OCI-LY1 (cell line): ENCODE data around the gene SH3D19.

Source experiments
- H2AFZ ChIP-seq: fragments of 200-600 bp; sonication (generic), shearing (Covaris generic); 2 replicates; pipeline ENCODE4 v1.6.0; 2014; ENCODE audit warnings: antibody characterized with exemption, mild to moderate bottlenecking, low read length
- H3F3A ChIP-seq: fragments of 200-600 bp; sonication (generic), shearing (Covaris generic); 2 replicates; pipeline ENCODE4 v1.6.0; 2014; ENCODE audit warnings: mild to moderate bottlenecking, antibody characterized with exemption, low read length, moderate library complexity; ENCODE audit not compliant: insufficient read depth
- H3K27ac ChIP-seq: fragments of 200-600 bp; sonication (generic); 2 replicates; pipeline ENCODE4 v1.5.1; 2014; ENCODE audit warnings: low read length, mixed run types, mild to moderate bottlenecking, low read depth; ENCODE audit not compliant: poor library complexity, severe bottlenecking
- H3K27me3 ChIP-seq: fragments of 200-600 bp; sonication (generic); 2 replicates; pipeline ENCODE4 v1.6.0; 2014; ENCODE audit warnings: antibody characterized with exemption, mild to moderate bottlenecking, low read length, moderate library complexity; ENCODE audit not compliant: insufficient read depth
- H3K36me3 ChIP-seq: fragments of 200-600 bp; sonication (generic); 2 replicates; pipeline ENCODE4 v1.6.1; 2014; ENCODE audit warnings: mild to moderate bottlenecking, antibody characterized with exemption, low read length, moderate library complexity, mixed read lengths; ENCODE audit not compliant: insufficient read depth
- H3K4me1 ChIP-seq: fragments of 200-600 bp; sonication (generic); 2 replicates; pipeline ENCODE4 v1.5.1; 2014; ENCODE audit warnings: mild to moderate bottlenecking, low read length, moderate library complexity; ENCODE audit not compliant: insufficient read depth, severe bottlenecking
- H3K4me2 ChIP-seq: fragments of 200-600 bp; sonication (generic), shearing (Covaris generic); 2 replicates; pipeline ENCODE4 v1.6.1; 2014; ENCODE audit warnings: low read length
- H3K4me3 ChIP-seq: fragments of 200-600 bp; sonication (generic); 2 replicates; pipeline ENCODE4 v1.5.1; 2014; ENCODE audit warnings: low read length, low read depth, mild to moderate bottlenecking, mixed read lengths; ENCODE audit not compliant: poor library complexity, severe bottlenecking
- H3K79me2 ChIP-seq: fragments of 200-600 bp; shearing (Covaris generic); 2 replicates; pipeline ENCODE4 v1.6.1; 2016; ENCODE audit warnings: mixed run types, low read length, mixed read lengths; ENCODE audit not compliant: insufficient read depth
- H3K9ac ChIP-seq: fragments of 200-600 bp; sonication (generic), shearing (Covaris generic); 2 replicates; pipeline ENCODE4 v1.6.1; 2014; ENCODE audit warnings: mild to moderate bottlenecking, low read length, mixed read lengths
- H3K9me2 ChIP-seq: fragments of 200-600 bp; sonication (generic), shearing (Covaris generic); 2 replicates; pipeline ENCODE4 v1.6.1; 2014; ENCODE audit warnings: low read depth, mild to moderate bottlenecking, low read length, mixed read lengths
- H3K9me3 ChIP-seq: fragments of 200-600 bp; shearing (Covaris generic); 2 replicates; pipeline ENCODE4 v1.6.1; 2014; ENCODE audit warnings: low read length, mixed read lengths
- H4K20me1 ChIP-seq: fragments of 200-600 bp; sonication (generic), shearing (Covaris generic); 2 replicates; pipeline ENCODE4 v1.6.0; 2016; ENCODE audit warnings: mild to moderate bottlenecking, low read length; ENCODE audit not compliant: insufficient read depth
- EZH2 ChIP-seq: fragments of 200-600 bp; sonication (generic), shearing (Covaris generic); IDR thresholded peaks from 2 replicates; pipeline ENCODE4 v1.8.0; 2017; ENCODE audit warnings: borderline replicate concordance, mixed run types, mild to moderate bottlenecking, antibody characterized with exemption, low read length, moderate library complexity, mixed read lengths
- TF ChIP-seq, protein P1 (sequence below): fragments of 200-600 bp; sonication (generic), shearing (Covaris generic); IDR thresholded peaks from 2 replicates; pipeline ENCODE4 v1.5.1; 2017; ENCODE audit warnings: mild to moderate bottlenecking, antibody characterized with exemption, low read length, moderate library complexity, mixed read lengths

The SH3D19 gene

DNA sequence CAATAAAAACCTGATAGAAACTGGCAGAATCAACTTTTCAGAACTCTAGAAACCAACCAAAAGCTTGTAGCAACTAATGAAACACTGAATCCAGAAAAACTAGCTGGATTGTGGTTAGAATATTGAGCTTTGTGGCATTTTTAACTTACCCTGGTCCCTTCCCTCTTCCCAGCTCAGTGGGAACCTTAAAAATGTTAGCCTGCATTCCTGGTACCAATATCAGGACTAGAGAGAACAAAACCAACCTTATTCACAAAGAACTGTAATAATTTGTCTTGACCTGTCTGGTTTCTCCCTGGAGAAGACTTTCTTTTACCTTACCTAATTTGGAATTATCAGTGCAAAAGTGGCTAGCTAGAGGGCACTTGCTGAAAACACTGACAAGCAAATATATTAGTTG, 21.2 kb downstream of the SH3D19 start:
- Histone ChIP-seq H3K4me3 (no peak overlapping the region), H3K36me3 (no peaks in the 10 kb centered on the region), H3K9ac (no peak overlapping the region), H3K4me1 (no peaks in the 10 kb centered on the region), H2AFZ (no peak overlapping the region), H3K79me2 (no peaks in the 10 kb centered on the region), H3K9me3 (no peaks in the 10 kb centered on the region), H3K9me2 (no peaks in the 10 kb centered on the region), H4K20me1 (no peaks in the 10 kb centered on the region), H3K27me3 (no peaks in the 10 kb centered on the region), H3K4me2 (no peak overlapping the region), H3K27ac (no peak overlapping the region), H3F3A (no peaks in the 10 kb centered on the region)
- no peak for TF ChIP-seq EZH2
- TF ChIP-seq, protein P1, sequence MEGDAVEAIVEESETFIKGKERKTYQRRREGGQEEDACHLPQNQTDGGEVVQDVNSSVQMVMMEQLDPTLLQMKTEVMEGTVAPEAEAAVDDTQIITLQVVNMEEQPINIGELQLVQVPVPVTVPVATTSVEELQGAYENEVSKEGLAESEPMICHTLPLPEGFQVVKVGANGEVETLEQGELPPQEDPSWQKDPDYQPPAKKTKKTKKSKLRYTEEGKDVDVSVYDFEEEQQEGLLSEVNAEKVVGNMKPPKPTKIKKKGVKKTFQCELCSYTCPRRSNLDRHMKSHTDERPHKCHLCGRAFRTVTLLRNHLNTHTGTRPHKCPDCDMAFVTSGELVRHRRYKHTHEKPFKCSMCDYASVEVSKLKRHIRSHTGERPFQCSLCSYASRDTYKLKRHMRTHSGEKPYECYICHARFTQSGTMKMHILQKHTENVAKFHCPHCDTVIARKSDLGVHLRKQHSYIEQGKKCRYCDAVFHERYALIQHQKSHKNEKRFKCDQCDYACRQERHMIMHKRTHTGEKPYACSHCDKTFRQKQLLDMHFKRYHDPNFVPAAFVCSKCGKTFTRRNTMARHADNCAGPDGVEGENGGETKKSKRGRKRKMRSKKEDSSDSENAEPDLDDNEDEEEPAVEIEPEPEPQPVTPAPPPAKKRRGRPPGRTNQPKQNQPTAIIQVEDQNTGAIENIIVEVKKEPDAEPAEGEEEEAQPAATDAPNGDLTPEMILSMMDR: no peak

DNA sequence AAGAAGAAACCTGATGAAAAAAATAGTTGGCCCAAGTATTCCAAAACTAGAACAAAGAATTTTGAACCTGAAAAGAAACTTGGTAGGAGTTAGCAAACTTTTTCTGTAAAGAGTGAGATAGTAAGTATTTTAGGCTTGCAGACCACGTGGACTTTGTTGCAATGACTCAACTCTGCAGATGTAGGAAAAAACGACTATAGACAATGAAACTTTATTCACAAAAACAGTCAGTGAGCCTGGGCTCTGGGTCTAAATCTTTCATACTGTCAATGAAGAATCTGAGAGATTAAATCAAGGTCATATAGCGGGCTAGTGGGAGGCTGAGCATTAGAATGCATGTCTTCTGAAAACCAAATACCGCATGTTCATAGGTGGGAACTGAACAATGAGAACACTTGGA, 23.0 kb downstream of the SH3D19 start:
- Histone ChIP-seq H3K9me3 (no peaks in the 10 kb centered on the region), H3K4me3 (no peak overlapping the region), H4K20me1 (no peaks in the 10 kb centered on the region), H3K79me2 (no peaks in the 10 kb centered on the region), H3F3A (no peaks in the 10 kb centered on the region), H3K9me2 (no peaks in the 10 kb centered on the region), H3K36me3 (no peaks in the 10 kb centered on the region), H3K27ac (no peak overlapping the region), H3K4me2 (no peak overlapping the region), H3K9ac (no peak overlapping the region), H2AFZ (no peak overlapping the region), H3K27me3 (no peaks in the 10 kb centered on the region), H3K4me1 (no peaks in the 10 kb centered on the region)
- TF ChIP-seq, protein P1: no peak
- no peak for TF ChIP-seq EZH2

DNA sequence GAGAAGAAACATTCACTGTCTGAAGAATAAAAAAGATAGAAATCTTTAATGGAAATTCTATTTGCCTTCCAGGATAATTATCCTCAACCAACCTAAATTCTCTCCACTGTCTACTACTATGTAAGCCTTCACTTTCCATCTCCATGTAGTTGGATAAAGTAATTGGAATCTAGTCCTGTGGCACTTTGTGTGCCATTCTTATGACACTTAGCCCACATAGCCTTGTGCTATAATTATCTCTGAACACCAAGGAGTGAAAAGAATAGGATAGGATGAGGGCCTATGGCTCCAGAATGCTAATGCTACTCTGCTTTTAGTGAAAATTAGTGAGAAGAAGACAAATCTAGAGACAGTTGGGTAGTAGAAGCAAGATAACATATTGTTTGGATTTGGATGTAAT, 28.2 kb downstream of the SH3D19 start:
- Histone ChIP-seq H3K27me3 (no peaks in the 10 kb centered on the region), H3K9me2 (no peaks in the 10 kb centered on the region), H3K27ac (no peak overlapping the region), H3K4me3 (no peak overlapping the region), H2AFZ (no peak overlapping the region), H3K9me3 (no peaks in the 10 kb centered on the region), H3K4me2 (no peak overlapping the region), H3K36me3 (no peaks in the 10 kb centered on the region), H3K9ac (no peak overlapping the region), H4K20me1 (no peaks in the 10 kb centered on the region), H3K79me2 (no peaks in the 10 kb centered on the region), H3K4me1 (no peaks in the 10 kb centered on the region), H3F3A (no peaks in the 10 kb centered on the region)
- TF ChIP-seq, protein P1: no peak
- TF ChIP-seq EZH2: no peak
